ENCODE data around the gene PPA1.
"Not testable (repeated sequence)": the region's sequence is repeated elsewhere in the genome, so short reads cannot be mapped to it uniquely, and the experiment has no call there.

PPA1 gene

GRCh38 chr10:70254778-70255328 lies 21.6 kb upstream of the PPA1 start:
- DNase-seq (ENCODE audit: low spot score) = no peak

GRCh38 chr10:70253878-70254765 lies 20.9 kb upstream of the PPA1 start:
- DNase-seq (ENCODE audit: low spot score) = no peak

GRCh38 chr10:70250961-70251680 lies 17.9 kb upstream of the PPA1 start:
- no peak for DNase-seq (ENCODE audit: low spot score)

GRCh38 chr10:70247360-70247759 lies 14.1 kb upstream of the PPA1 start:
- no peak for DNase-seq (ENCODE audit: low spot score)

- no peak for DNase-seq (ENCODE audit: low spot score)
Measured at GRCh38 chr10:70241081-70241480, 7.9 kb upstream of the PPA1 start.

GRCh38 chr10:70239986-70240385 lies 6.8 kb upstream of the PPA1 start:
- DNase-seq (ENCODE audit: low spot score) = not testable (repeated sequence)

- DNase-seq (ENCODE audit: low spot score) = not testable (repeated sequence)
Measured at GRCh38 chr10:70239077-70239976, 6.1 kb upstream of the PPA1 start.

GRCh38 chr10:70237958-70238536 lies 4.8 kb upstream of the PPA1 start:
- not testable (repeated sequence) for DNase-seq (ENCODE audit: low spot score)

- no peak for DNase-seq (ENCODE audit: low spot score)
Measured at GRCh38 chr10:70234668-70235447, 1.6 kb upstream of the PPA1 start.

- no peak for DNase-seq (ENCODE audit: low spot score)
Measured at GRCh38 chr10:70233939-70234300, 691 bp upstream of the PPA1 start.

- no peak for DNase-seq (ENCODE audit: low spot score)
Measured at GRCh38 chr10:70232859-70233108, 445 bp downstream of the PPA1 start.

- DNase-seq (ENCODE audit: low spot score) = peak; percentile 62
Measured at GRCh38 chr10:70232155-70232858, 922 bp downstream of the PPA1 start.

GRCh38 chr10:70228491-70228890 lies 4.7 kb downstream of the PPA1 start:
- no peak for DNase-seq (ENCODE audit: low spot score)

GRCh38 chr10:70227548-70228320 lies 5.5 kb downstream of the PPA1 start:
- DNase-seq (ENCODE audit: low spot score) = no peak

GRCh38 chr10:70223728-70224127 lies 9.5 kb downstream of the PPA1 start:
- DNase-seq (ENCODE audit: low spot score) = no peak

- not testable (repeated sequence) for DNase-seq (ENCODE audit: low spot score)
Measured at GRCh38 chr10:70222811-70223447, 10.3 kb downstream of the PPA1 start.

- DNase-seq (ENCODE audit: low spot score) = no peak
Measured at GRCh38 chr10:70222340-70222794, 10.9 kb downstream of the PPA1 start.

GRCh38 chr10:70221030-70221429 lies 12.2 kb downstream of the PPA1 start:
- DNase-seq (ENCODE audit: low spot score) = no peak

- DNase-seq (ENCODE audit: low spot score) = no peak
Measured at GRCh38 chr10:70212879-70213278, 20.4 kb downstream of the PPA1 start.

Data from hepatic stellate cell (primary cell).